HepG2 (cell line): ENCODE measurements around the gene RAI14. TPM values are rescaled to one million over a fixed set of nuclear protein-coding genes. Genes with fewer than 3 reads are reported as not detected.

Source experiments
- ATAC-seq: fragments of 200-7000 bp; cut with Tn5 transposase; 3 replicates; pipeline ENCODE4 v1.9.1; 2020; ENCODE audit warnings: mild to moderate bottlenecking, moderate library complexity
- BruUV-seq: library from RNA; stranded (reverse); fragments of 400-500 nt; replicated peaks from 2 replicates; lab custom pipeline; 2021; lab: Mats Ljungman, UMichigan
- CTCF ChIA-PET: fragments of 300-600 bp; formaldehyde crosslinking; extraction: SDS; loops from one replicate; lab custom pipeline; 2021; ENCODE audit warnings: low total read pairs, inconsistent platforms, low intra/inter-chr PET ratio; lab: Yijun Ruan, JAX
- POLR2A ChIA-PET: fragments of 350-600 bp; sonication (Branson Sonifier 250); formaldehyde crosslinking; loops from one replicate; lab custom pipeline; 2020; ENCODE audit warnings: antibody characterized with exemption, inconsistent platforms; lab: Yijun Ruan, JAX
- DNase-seq: peaks from one replicate; pipeline ENCODE4 v3.0.0-alpha.2; 2015; ENCODE audit warnings: low spot score
- FAIRE-seq: peaks from 3 replicates; lab custom pipeline; 2011; peaks lifted over from hg19 to GRCh38; lab: Jason Lieb, UNC
- H2AFZ ChIP-seq: one replicate; pipeline ENCODE4 v1.6.1; 2011; ENCODE audit warnings: low read length, inconsistent platforms
- H3K27ac ChIP-seq: fragments of 300-600 bp; 3 replicates; pipeline ENCODE4 v1.8.0; 2011; ENCODE audit warnings: mixed run types, mild to moderate bottlenecking, mixed read lengths, low read length, inconsistent platforms; ENCODE audit not compliant: insufficient read depth; ENCODE audit errors: extremely low read length
- H3K27me3 ChIP-seq, 2 experiments: fragments of 200-600 bp in 1 of 2; 2 replicates in 1 of 2; 3 replicates in 1 of 2; pipeline versions ENCODE4 v1.6.0 to v1.8.0; 2011; ENCODE audit warnings: low read length in 2 of 2, mild to moderate bottlenecking in 2 of 2, moderate library complexity in 2 of 2, inconsistent platforms in 1 of 2; ENCODE audit not compliant: insufficient read depth in 2 of 2, control insufficient read depth in 1 of 2
- H3K36me3 ChIP-seq, 2 experiments: fragments of 200-600 bp in 1 of 2; replicated peaks in 1 of 2; 2 replicates in 1 of 2; 3 replicates in 1 of 2; pipeline versions ENCODE4 v1.5.1 to v1.8.0; 2011; ENCODE audit warnings: low read length in 2 of 2, inconsistent platforms in 1 of 2; ENCODE audit not compliant: insufficient read depth in 2 of 2, control insufficient read depth in 1 of 2
- H3K4me1 ChIP-seq: 2 replicates; pipeline ENCODE4 v1.5.1; 2012; ENCODE audit warnings: low read length, inconsistent platforms; ENCODE audit not compliant: insufficient read depth
- H3K4me2 ChIP-seq: 2 replicates; pipeline ENCODE4 v1.6.0; 2011; ENCODE audit warnings: low read depth, low read length, inconsistent platforms
- H3K4me3 ChIP-seq, 3 experiments: fragments of 200-600 bp in 1 of 3; sonication (generic), shearing (Covaris generic) in 1 of 3; replicated peaks in 1 of 3; 2 replicates each; pipeline ENCODE4 v1.5.1; 2011 to 2016; ENCODE audit warnings: low read length in 3 of 3, inconsistent platforms in 2 of 3, low read depth in 2 of 3, mild to moderate bottlenecking in 2 of 3, control low read depth in 1 of 3, mixed read lengths in 1 of 3; ENCODE audit not compliant: insufficient read depth in 1 of 3
- H3K79me2 ChIP-seq: one replicate; pipeline ENCODE4 v1.6.1; 2011; ENCODE audit warnings: low read length, inconsistent platforms; ENCODE audit not compliant: insufficient read depth
- H3K9ac ChIP-seq: 2 replicates; pipeline ENCODE4 v1.6.0; 2011; ENCODE audit warnings: mild to moderate bottlenecking, low read depth, low read length, inconsistent platforms; ENCODE audit not compliant: insufficient read depth
- H3K9me3 ChIP-seq: 2 replicates; pipeline ENCODE4 v1.5.1; 2012; ENCODE audit warnings: mild to moderate bottlenecking, low read length
- H4K20me1 ChIP-seq: 2 replicates; pipeline ENCODE4 v1.6.0; 2011; ENCODE audit warnings: inconsistent platforms, mild to moderate bottlenecking, low read length, moderate library complexity; ENCODE audit not compliant: insufficient read depth
- BRF2 ChIP-seq: sonication (generic); formaldehyde crosslinking; IDR thresholded peaks from 2 replicates; pipeline ENCODE4 v1.8.1; 2022; ENCODE audit warnings: mild to moderate bottlenecking, missing genetic modification reagents
- KDM2A ChIP-seq: sonication (generic); formaldehyde crosslinking; IDR thresholded peaks from 2 replicates; pipeline ENCODE4 v1.4.0; 2020; ENCODE audit warnings: low read depth, missing genetic modification reagents, borderline replicate concordance
- ZNF205 ChIP-seq: IDR thresholded peaks from 2 replicates; pipeline ENCODE4 v1.6.1; 2018; ENCODE audit warnings: missing biosample characterization, missing genetic modification reagents
- ZNF629 ChIP-seq: sonication (generic); formaldehyde crosslinking; conservative IDR thresholded peaks from 2 replicates; pipeline ENCODE4 v1.5.0; 2020; ENCODE audit warnings: missing genetic modification reagents
- ZNF879 ChIP-seq: sonication (generic); formaldehyde crosslinking; IDR thresholded peaks from 2 replicates; pipeline ENCODE4 v1.8.1; 2023; ENCODE audit warnings: missing genetic modification reagents
- ZSCAN12 ChIP-seq: sonication (generic); formaldehyde crosslinking; IDR thresholded peaks from 2 replicates; pipeline ENCODE4 v1.9.0; 2021; ENCODE audit warnings: mild to moderate bottlenecking, missing genetic modification reagents
- WGBS: methylation state at CpG from one replicate; pipeline ENCODE4 v1.1.6; 2017; ENCODE audit warnings: low lambda C conversion rate; 5-methylcytosine and 5-hydroxymethylcytosine counted together
- in situ Hi-C: cut with HindIII; loops from 2 replicates; pipeline ENCODE4 v1.10.0; 2017; ENCODE audit warnings: low pct_unique_long_range_greater_than_20kb; ENCODE audit not compliant: extremely low pct_ligation_motif_present
- intact Hi-C: fragments of 100-400 bp; cut with micrococcal nuclease; formaldehyde crosslinking; loops from one replicate; pipeline ENCODE4 v1.10.0; 2022; ENCODE audit not compliant: unreplicated experiment
- polyA plus RNA-seq, 8 experiments: library from polyadenylated mRNA; depleted of rRNA in 3 of 8; stranded (reverse) in 7 of 8; unstranded in 1 of 8; fragments of >200 nt; fragmentation: Illumina TruSeq in 4 of 8; extraction: Trizol in 4 of 8; gene quantifications; 2 replicates each; pipeline versions ENCODE4 v1.2.1 to v1.2.3, GENCODE V29; 2011 to 2016; ENCODE audit warnings: low read depth in 4 of 8, missing spikeins in 1 of 8, mixed read lengths in 1 of 8; ENCODE audit not compliant: insufficient read depth in 1 of 8
- total RNA-seq, 5 experiments: library from RNA; depleted of rRNA; stranded (reverse); fragments of >200 nt; fragmentation: Illumina TruSeq; extraction: Trizol; gene quantifications; 2 replicates each; pipeline ENCODE4 v1.2.3, GENCODE V29; 2016; ENCODE audit warnings: low read depth in 1 of 5

Gene RAI14
- total and polyA plus RNA-seq, 2 of the 13 experiments (the other 11 are each of a cell fraction or from before 2014, with no cell fraction given): 12.6 to 18.2 TPM

- no peaks in the 10 kb centered on the region for H3K79me2 ChIP-seq
- H3K4me1 ChIP-seq: peaks cover 5% of the 10 kb centered on the region; the same call in 1 of the 2 replicates
- POLR2A ChIA-PET: no interaction called here
- TF ChIP-seq BRF2: no peak
- no peak for TF ChIP-seq ZSCAN12 (CRISPR knock-in tag)
- no peak for TF ChIP-seq ZNF879
- TF ChIP-seq ZNF205 (CRISPR knock-in tag): no peak
- DNase-seq (no peak), FAIRE-seq (no peak), ATAC-seq (no peak)
- H3K36me3 ChIP-seq: no peaks in the 10 kb centered on the region; a peak in 1 of 5 replicates
- no peaks in the 10 kb centered on the region for H3K27me3 ChIP-seq
- WGBS: 80% methylated on average over 5 of the region's 5 CpGs
- in situ Hi-C loops (no loop called here), intact Hi-C loops (no loop called here)
- no peak overlapping the region for H3K27ac ChIP-seq
- no peak overlapping the region for H3K9ac ChIP-seq
- H3K9me3 ChIP-seq: no peaks in the 10 kb centered on the region
- no TSS peak for BruUV-seq
- H3K4me3 ChIP-seq: no peak overlapping the region
- H2AFZ ChIP-seq: no peak overlapping the region
- no peaks in the 10 kb centered on the region for H4K20me1 ChIP-seq
- H3K4me2 ChIP-seq: no peak overlapping the region
- CTCF ChIA-PET: no interaction called here
Measured at GRCh38 chr5:34771076-34771475, 114.9 kb downstream of the RAI14 start.

- ChIA-PET CTCF (no interaction called here), POLR2A (no interaction called here)
- Histone ChIP-seq H3K4me1 (peaks cover 5% of the 10 kb centered on the region; the same call in 1 of the 2 replicates), H3K27ac (no peak overlapping the region), H3K4me2 (no peak overlapping the region), H3K9me3 (no peaks in the 10 kb centered on the region), H3K27me3 (no peaks in the 10 kb centered on the region), H2AFZ (no peak overlapping the region), H3K9ac (no peak overlapping the region), H4K20me1 (no peaks in the 10 kb centered on the region), H3K4me3 (no peak overlapping the region), H3K79me2 (no peaks in the 10 kb centered on the region), H3K36me3 (no peaks in the 10 kb centered on the region; a peak in 1 of 5 replicates)
- BruUV-seq: no TSS peak
- intact Hi-C loops: no loop called here
- 93% methylated on average over 4 of the region's 4 CpGs for WGBS
- no peak for DNase-seq
- ATAC-seq: no peak
- no peak for FAIRE-seq
- TF ChIP-seq KDM2A (CRISPR knock-in tag): no peak
- TF ChIP-seq ZNF629 (CRISPR knock-in tag): peak; percentile 77
- in situ Hi-C loops: no loop called here
Measured at GRCh38 chr5:34772267-34773098, 116.4 kb downstream of the RAI14 start.
